G401.6 (cell line): Measurements from ENCODE around the gene GNAO1.

Experiments used
- FAIRE-seq: peaks from 2 replicates; lab custom pipeline; 2012; peaks lifted over from hg19 to GRCh38; lab: Jason Lieb, UNC

The GNAO1 gene

GRCh38 chr16:56294579-56294978 lies 103.3 kb downstream of the GNAO1 start:
- FAIRE-seq, result no peak

- FAIRE-seq, result no peak
Observed at GRCh38 chr16:56295059-56295665, 103.9 kb downstream of the GNAO1 start.

DNA sequence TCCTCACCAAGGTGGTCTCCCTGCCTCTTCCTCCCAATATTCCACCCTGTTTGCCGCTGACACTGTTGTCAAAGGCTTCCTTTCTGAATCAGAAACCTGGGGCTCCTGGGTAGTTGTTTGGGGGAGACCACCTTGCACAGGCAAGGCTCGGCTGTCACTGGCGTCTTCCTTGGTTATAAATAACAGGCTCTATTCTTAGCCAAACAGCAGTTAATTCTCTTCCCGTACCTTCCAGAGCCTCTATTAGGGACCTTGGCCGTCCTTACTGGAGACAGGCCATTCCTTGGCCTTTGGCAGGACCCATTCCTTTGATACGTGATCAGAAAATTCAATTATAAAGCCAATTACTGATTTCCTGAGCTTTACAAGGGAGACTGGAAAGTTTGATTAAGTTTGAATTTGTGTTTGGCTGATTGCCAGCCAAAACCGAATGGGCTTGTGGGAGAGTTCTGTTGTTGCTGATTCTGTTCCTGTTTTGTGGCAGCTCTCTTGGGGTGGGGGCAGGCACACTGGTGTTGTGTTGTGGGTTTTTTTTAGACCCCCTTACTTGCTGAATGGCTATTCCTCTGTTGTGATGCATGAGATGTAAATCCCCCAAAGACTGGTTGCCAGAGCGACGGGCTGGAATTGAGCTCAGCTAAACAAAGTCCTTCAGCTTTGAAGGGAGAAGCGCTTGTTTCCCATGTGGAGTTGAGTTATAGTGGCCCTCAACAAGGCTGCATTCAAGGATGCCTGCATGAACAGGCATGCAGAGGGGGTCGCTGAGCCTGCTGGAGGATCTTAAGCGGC lies 104.6 kb downstream of the GNAO1 start:
- no peak for FAIRE-seq

DNA sequence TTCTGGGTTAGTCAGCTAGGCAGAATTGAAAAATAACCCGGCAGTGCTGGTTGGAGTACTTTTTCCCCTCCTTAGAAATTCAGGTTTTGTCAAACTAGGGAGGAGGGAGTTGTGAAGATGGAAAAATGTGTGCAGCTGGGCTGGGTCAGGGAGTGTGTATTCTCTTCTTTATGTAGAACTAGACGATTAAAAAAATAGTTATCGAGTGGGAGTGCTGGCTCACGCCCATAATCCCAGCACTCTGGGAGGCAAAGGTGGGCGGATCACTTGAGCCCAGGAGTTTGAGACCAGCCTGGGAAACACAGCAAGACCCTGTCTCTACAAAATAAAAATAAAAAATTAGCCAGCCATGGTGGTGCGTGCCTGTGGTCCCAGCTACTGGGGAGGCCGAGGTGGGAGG lies 106.4 kb downstream of the GNAO1 start:
- FAIRE-seq, result no peak

DNA sequence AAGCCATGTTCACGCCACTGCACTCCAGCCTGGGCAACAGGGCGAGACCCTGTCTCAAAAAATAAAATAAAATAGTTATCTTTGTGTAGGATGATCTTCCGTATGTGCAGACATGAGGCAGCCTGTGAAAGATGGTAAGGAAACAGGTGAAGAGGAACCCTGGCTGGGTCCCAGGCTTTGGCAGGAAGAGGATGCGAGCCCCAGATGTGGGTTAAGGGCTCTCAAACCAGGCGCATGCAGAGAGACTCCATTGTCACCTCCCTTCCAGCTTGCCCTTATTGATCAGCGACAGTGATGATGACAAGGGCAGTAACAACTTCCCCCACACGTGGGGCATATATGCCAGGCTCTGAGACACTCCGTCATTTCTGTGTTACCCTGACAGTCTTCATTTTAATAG lies 106.8 kb downstream of the GNAO1 start:
- FAIRE-seq, result no peak

- FAIRE-seq, result no peak
Observed at GRCh38 chr16:56298948-56299596, 107.8 kb downstream of the GNAO1 start.

DNA sequence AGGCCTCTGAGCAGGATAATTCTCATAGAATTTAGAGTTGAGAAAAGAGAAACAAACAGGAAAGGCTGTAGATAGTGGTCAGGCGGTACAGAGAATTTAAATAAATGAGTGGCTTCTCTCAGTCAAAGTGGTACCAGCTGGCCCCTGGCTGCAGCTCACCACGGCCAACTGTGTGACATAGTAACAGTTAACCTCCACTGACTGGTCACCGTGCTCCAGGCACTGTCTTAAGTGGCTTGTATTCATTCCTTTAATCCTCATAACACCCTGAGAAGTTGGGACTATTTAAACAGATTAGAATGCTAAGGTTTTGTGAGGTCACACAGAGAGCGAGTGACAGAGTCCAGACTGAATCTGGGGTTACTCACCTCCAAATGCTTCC lies 108.9 kb downstream of the GNAO1 start:
- FAIRE-seq, result no peak

GRCh38 chr16:56300891-56301850 lies 109.9 kb downstream of the GNAO1 start:
- no peak for FAIRE-seq

GRCh38 chr16:56302506-56302905 lies 111.2 kb downstream of the GNAO1 start:
- no peak for FAIRE-seq

DNA sequence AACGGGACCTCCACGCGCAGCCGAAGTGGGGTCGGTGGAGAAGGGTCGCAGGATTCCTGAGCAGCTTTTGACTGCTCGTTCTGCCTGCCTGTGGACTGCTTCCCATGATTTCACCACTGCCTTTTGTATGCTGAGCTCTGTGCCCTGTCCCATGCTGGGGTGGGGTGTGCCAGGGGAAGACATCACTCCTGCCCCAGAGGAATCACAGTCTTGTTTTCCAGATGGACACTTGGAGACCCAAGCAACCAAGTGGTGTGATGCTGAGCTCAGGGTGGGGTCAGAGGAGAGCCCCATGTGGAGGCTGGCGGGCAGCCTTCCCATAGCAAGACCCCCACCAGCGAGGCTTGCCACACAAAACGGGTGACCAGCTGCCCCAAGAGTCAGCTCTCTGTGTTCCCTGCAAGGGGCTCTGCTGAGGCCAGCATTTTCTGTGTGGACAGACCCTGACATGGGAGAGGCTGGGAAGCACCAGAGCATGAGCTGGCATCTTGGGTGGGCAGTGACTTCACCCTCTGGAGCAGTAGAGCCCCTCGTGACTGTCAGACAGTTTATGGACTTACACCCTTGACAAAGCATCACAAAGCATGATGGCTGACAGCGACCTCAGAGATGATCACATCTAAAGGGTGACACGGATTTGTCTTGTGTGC lies 111.9 kb downstream of the GNAO1 start:
- FAIRE-seq, result no peak

- FAIRE-seq, result no peak
Observed at GRCh38 chr16:56303880-56304279, 112.6 kb downstream of the GNAO1 start.

- FAIRE-seq, result no peak
Observed at GRCh38 chr16:56305956-56306565, 114.8 kb downstream of the GNAO1 start.

GRCh38 chr16:56306690-56307533 lies 115.6 kb downstream of the GNAO1 start:
- no peak for FAIRE-seq

DNA sequence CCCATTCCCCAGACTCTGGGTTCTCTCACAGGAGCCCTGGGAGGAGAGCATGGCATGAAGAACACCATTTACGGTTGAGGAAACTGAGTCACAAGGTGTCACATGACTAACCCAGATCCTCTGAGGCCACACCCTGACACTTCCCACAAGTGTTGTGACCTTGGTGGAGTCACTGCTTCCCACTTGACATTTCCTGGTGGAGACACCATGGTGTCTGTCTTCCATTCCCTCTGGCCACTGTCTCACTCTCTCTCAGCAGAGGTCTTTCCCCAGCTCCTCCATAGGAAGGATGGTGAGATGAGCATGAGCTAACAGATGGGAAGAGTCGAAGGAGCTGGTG lies 116.2 kb downstream of the GNAO1 start:
- FAIRE-seq, result no peak

DNA sequence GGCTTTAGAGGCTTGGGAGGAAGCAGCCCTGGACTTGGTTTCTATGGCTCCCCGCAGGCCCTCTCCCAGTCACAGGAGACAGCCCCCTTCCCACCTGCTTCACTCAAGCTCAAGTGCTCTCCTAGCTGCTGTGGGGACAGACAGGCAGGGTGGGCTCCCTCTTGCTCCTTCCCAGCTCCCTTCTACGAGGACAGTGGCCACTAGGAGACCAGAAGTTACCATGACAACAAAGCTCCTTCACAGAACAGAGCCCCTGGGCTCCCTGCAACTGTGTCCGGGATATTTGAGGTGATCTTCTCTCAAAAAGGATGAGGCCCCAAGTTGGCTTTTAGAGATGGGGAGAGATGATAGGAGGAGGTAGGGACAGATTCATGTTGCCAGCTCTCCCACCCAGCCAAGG lies 117.7 kb downstream of the GNAO1 start:
- no peak for FAIRE-seq

GRCh38 chr16:56310690-56311089 lies 119.4 kb downstream of the GNAO1 start:
- no peak for FAIRE-seq

GRCh38 chr16:56311208-56312027 lies 120.1 kb downstream of the GNAO1 start:
- FAIRE-seq, result no peak

DNA sequence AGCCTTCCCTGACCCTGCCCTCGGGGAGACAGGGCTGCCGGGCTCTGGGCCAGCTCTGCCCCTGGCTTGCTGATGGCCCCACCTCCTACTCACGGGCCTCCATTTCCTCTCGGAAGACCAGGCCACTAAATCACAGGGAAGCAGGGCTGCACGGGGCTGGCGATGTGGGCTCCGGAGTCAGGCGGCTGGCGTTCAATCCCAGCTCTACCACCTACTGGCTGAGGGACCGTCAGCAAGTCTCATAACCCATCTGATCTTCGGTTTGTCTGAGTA lies 120.7 kb downstream of the GNAO1 start:
- no peak for FAIRE-seq

GRCh38 chr16:56312556-56312955 lies 121.3 kb downstream of the GNAO1 start:
- FAIRE-seq, result no peak

DNA sequence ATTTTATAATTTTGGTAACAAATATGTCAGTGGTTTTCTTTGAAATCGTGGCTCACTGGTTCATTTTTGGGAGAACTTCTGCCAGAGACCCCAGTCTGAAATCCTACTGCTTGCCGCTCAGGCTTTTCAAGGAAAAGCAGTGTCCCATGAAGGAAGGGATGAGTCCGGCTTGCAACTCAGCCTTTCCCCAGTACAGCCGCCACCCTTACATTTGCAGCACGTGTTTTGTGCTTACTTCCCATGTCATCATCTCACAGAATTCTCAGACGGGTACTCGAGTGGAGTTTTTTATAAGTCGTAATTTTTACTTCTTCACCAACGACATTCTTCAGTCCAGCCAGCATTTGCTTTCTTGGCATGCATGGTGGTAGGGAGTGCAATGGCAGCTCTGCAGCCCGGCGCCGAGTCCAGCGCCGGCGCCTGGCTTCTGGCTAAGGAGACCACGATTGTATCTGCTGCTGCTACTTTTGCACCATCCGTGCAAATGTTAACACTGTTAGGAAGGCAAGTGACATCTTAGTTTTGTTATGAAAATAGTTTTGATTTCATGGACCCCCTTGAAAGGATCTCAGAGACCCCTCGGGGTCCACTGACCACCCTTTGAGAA lies 123.1 kb downstream of the GNAO1 start:
- no peak for FAIRE-seq
